HG03095 (cell line): Measurements from ENCODE around the gene JPH3.

Source experiments
- ATAC-seq: cut with Tn5 transposase; IDR thresholded peaks from one replicate; pipeline ENCODE4 v1.9.1; 2021; ENCODE audit warnings: moderate library complexity; ENCODE audit not compliant: unreplicated experiment

Gene JPH3

GRCh38 chr16:87598431-87598830 lies 3.9 kb upstream of the JPH3 start:
- ATAC-seq: no peak

DNA sequence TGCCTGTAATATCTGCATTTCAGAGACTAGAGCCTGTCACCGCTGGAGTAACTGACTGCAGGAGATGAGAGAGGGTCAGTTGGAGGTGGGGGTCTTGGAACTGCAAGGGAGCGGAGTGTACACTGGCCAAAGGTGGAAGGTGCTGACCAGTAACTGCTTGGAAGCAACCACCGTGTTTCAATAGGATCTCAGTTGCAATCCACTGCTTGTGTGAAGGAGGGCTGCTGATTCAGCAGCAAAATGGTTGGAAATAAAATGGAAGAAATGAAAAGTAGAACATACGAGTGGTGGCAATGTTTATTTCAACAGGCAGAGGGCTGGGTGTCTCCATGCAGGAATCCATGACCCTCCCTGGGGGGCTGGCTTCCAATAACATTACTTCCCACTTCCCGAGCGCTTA lies 2.1 kb upstream of the JPH3 start:
- ATAC-seq: no peak

- no peak for ATAC-seq
These were observed 817 bp upstream of the JPH3 start for GRCh38 chr16:87601401-87601981.

DNA sequence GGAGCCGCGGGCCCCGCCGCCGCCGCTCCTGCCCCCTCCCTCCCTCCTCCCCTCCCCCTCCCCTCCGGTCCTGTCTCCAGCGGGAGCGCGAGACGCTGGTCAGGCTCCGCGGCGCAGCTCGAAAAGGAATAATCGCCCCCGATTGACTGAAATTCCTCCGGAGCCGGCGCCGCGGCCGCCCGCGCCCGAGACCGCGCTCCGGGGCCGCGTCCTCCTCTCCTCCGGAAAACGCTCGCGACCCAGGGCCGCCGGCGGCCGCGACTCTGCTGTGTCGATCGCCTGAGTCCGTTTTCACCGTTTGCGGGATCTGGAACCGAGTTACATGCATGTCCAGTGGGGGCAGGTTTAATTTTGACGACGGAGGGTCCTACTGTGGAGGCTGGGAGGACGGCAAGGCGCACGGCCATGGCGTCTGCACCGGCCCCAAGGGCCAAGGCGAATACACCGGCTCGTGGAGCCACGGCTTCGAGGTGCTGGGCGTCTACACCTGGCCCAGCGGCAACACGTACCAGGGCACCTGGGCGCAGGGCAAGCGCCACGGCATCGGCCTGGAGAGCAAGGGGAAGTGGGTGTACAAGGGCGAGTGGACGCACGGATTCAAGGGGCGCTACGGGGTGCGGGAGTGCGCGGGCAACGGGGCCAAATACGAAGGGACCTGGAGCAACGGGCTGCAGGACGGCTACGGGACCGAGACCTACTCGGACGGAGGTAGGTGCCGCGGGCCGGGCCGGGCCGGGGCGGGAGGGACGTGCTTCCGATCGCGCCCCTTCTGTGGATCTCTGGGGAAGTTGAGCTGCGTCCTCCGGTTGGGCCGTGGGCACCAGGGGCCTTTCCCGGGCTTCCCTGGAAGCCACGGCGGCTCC lies 744 bp downstream of the JPH3 start:
- no peak for ATAC-seq

GRCh38 chr16:87603684-87604633 lies 1.7 kb downstream of the JPH3 start:
- no peak for ATAC-seq

GRCh38 chr16:87604634-87605111 lies 2.4 kb downstream of the JPH3 start:
- no peak for ATAC-seq

- no peak for ATAC-seq
These were observed 4.9 kb downstream of the JPH3 start for GRCh38 chr16:87607223-87607622.

DNA sequence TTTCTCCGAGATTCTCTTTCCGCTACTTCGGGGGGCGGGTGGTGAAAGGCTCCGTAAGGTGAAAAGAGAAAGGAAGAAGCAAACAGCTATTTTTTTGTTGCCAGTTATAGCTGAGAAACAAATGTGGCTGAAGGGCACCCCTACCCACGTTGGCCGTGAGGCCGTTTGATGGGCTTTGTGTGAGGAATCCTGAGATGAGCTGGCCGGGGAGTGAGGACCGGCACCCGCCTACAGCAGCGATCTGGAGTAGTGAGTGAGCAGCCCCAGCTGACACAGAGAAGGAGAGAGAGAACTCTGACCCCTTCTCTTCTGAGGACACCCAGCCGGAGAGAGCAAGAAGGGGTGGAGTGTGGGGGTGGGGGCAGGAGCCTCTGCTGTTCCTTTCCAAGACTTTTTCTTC lies 5.6 kb downstream of the JPH3 start:
- ATAC-seq: no peak

DNA sequence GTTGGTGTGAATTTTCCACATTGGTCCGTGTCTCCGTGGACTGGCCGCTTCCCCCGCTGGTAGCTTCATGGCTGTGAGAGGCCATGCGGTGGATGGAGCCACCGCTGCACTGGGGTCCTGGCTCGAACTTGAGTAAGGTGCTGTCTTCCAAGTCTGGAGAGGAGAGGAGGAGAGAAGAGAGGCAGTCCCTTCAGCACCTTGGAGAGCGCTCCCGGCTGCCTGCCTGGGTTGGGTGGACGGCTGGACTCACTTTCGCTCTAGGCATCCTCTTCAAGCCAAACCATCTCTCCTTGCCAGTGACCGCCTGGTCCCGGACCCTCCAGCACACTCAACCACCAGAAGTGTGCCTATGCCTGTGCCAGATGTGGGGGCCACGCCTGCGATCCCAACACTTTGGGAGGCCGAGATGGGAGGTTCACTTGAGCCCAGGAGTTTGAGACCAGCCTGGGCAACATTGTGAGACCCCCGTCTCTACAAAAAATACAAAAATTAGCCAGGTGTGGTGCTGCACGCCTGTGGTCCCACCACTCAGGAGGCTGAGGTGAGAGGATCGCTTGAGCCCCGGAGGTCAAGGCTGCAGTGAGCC lies 6.2 kb downstream of the JPH3 start:
- ATAC-seq: no peak

GRCh38 chr16:87610026-87610425 lies 7.7 kb downstream of the JPH3 start:
- ATAC-seq: no peak

DNA sequence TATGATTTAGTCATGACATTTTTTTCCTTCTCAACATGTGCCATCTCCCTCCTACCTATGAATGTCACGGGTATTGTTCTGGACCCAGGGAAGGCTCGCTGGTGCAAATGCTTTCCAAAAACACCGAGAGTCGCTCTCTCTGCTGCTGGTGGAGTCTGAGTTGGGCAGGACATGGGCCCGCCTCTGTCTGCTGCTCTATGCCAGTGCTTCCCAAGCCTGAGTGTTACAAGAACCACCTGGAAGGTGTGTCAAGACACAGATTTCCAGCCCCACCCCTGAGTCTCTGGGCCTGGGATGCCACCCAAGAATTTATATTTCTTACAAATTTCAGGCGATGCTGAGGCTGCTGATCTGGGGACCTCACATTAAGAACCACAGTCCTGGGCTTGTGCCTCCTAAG lies 9.1 kb downstream of the JPH3 start:
- ATAC-seq: no peak

- ATAC-seq: no peak
These were observed 11.7 kb downstream of the JPH3 start for GRCh38 chr16:87613961-87614360.

DNA sequence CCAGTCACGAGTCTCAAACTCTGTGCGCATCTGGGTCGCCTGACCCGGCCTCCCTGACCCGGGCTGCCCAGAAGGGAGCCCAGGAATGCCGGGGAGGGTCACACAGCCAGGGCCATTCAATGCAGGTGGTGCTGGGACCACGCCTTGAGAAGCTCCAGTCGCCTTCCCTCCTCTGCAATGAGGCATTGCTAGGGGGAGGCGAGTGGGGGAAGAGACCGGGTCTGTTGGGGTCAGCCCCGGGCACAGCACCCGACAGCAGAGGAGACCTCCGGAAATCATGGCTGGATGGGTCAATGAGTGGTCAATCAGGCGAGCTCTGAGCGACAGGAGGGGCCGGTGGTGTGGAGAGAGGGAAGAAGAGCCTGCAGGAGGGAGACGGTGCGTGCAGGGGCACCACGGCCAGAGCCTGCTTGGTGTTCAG lies 13.3 kb downstream of the JPH3 start:
- no peak for ATAC-seq

DNA sequence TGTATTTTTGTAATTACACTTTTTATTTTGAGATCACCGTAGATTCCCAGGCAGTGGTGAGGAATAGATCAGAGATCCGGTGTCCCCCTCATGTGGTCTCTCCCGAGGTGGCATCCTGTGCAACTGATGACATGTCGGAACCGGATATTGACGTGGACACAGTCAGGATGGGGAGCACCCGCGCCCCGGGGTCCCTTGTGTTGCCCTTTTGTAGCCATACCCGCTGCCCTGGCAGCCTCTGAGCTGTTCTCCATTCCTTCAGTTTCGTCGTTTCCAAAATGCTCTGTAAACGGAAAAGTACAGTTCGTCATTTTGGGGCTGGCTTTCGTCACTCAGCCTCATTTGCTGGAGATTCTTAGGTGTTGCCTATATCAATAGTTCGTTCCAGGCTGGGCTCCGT lies 14.2 kb downstream of the JPH3 start:
- no peak for ATAC-seq

GRCh38 chr16:87618216-87618615 lies 15.9 kb downstream of the JPH3 start:
- ATAC-seq: no peak

DNA sequence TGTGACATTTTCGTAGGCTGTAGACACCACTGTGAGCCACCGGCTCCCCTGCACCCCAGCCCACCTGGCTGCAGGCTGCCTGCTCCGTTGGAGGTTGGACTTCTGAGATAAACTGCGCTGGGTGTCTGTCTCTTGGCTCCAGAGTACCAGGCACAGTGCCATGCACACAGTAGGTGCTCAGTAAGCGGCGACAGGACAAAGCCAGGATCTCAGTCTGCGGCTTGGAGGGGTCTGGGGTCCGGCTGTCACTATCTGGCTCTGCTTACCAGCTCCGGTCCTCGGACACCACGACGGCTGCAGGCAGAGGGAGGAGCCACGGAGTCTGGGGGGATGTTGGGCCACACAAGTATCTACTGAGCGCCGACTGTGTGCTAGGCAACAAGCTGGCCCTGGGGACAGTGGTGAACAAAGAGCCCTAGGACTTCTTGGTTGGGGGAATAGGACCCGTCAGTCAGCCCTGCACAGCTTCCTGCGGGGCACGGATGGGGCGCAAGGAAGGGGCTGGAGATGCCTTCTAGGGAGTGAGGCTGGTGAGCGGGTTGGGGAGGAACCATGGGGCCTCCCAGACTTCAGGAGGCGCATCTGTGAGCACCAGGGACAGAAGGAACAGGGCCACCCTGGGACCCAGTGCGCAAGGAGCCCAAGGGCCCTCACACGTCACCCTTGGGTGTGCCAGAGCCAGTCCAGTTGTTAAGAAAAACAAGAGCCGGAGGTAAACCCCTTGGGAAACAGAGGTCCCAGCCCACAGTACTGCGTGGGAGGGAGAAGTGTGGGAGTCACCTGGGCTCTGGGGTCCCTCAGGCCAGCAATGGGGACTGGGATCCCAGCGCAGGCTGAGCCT lies 17.3 kb downstream of the JPH3 start:
- ATAC-seq: no peak

DNA sequence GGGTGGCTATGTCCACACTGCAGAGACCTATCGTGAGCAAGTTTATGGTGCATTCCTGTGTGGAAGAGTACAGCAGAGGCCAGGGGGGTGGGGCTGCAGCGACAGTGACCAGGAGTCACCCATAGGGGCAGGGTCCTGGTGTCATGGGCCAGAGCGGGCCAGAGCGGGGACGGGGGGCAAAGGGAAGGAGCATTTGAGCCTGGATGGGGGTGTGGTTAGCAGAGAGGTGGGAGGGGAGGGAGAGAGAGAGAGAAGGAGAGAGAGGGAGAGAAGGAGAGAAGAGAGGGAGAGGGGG lies 17.8 kb downstream of the JPH3 start:
- no peak for ATAC-seq

DNA sequence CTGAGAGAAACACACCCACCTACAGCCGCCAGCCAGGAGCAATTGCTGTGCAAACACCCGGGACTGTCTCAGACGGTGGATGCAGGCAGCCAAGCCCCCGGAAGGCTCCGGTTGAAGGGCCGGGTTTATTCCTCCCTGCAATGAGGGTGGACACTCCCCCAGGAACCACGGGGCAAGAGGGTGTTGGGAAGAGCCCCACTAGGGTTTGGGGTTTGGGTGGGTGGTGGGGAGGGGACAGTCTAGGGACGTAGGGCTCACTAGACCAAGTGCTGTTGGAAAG lies 19.2 kb downstream of the JPH3 start:
- no peak for ATAC-seq

DNA sequence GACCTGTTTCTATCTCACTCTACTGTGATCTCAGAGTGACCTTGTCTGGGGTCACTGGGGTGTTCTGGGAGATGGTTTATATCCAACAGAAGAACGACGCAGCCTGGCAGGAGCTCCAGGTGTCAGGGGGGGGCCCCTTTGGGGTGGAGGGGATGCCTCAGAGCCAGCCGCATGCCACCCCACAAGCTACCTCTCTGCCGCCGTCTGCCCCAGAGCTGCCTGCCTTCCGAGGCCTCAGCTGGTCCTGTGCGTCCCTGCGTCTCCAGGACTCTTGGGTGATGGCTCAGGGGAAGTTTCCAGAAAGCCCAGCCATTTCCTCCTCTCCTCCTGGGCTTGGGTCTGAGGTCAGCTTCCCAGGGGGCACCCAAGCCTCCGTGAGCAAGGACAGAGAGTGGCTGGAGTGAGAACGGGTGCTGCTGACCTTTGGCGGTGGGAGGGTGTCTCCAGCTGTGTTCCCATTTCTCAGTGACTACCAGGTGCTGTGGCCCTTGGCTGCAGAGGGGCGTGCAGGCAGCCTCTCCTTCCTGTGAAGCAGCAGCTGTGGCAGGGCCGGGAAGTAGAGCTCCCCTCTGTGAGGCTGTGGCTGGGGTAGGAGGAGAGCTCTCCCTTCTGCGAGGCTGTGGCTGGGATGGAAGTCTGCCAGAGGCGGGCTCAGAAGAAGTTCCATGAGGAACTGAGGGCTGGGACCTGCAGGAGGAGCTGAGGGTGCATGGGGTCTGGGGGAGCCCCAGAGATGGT lies 19.8 kb downstream of the JPH3 start:
- no peak for ATAC-seq

DNA sequence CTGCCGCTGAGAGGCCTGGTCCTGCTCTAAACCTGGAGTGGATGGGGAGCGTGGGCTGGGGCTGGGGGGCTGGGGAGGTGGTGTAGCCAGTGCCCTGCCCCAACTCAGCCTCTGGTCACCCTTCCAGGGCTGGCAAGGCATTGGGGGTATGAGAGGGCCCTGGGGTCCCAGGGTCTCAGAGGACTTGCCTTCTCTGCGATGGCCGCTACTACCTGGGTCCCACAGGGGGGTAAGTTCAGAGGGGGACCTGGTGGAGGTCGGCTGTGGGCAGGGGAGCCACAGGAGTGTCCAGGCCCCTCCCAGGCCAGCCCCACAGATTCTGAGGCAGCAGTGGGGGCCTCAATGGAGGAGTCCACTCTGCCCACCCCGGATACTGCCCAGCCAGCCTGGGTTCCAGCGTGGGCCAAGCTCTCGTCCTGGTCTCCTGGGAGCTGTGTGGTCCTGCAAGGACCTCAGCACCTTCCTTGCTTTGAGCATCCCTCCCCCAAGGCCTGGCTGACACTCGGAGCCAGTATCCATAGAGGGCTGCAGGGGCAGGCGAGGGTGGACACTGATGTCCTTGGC lies 20.5 kb downstream of the JPH3 start:
- no peak for ATAC-seq
